ENCODE results near the gene DNAH2. TPM values are rescaled to one million over a fixed set of nuclear protein-coding genes. Genes with fewer than 3 reads are reported as not detected.

The DNAH2 gene
- total RNA-seq, 1 donor from 2014 or later: 0.29 TPM

DNA sequence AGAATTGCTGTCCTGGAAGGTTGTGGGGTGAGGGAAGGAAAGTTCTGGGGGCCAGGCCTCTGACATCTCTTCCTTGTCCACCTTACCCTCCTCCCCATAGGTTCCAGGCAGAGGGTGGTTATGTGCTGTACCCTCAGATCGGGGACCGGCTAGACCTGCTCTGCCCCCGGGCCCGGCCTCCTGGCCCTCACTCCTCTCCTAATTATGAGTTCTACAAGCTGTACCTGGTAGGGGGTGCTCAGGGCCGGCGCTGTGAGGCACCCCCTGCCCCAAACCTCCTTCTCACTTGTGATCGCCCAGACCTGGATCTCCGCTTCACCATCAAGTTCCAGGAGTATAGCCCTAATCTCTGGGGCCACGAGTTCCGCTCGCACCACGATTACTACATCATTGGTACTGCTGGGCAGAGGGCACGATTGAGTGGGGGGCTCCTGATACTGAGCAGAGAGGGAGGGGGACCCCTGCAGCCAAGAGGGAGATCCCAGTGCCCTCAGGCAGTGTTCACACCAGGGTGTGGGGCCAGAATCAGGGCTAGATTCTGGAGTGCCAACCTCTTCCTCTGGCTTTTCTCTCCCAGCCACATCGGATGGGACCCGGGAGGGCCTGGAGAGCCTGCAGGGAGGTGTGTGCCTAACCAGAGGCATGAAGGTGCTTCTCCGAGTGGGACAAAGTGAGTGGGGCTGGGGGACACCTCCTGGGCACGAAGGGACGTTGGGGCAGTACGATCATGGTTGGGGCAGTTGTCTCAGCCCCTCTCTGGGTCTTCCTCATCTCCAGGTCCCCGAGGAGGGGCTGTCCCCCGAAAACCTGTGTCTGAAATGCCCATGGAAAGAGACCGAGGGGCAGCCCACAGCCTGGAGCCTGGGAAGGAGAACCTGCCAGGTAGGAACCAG is 9.4 kb upstream of the DNAH2 start:
- Mint-ChIP-seq H3K4me1 (ENCODE audit: low read depth) (peaks cover 28% of the 10 kb centered on the region), H3K27me3 (peaks cover 19% of the 10 kb centered on the region), H3K4me3 (ENCODE audit: low read depth) (no peak overlapping the region), H3K27ac (no peak overlapping the region), H3K36me3 (ENCODE audit: insufficient read depth) (peaks cover 13% of the 10 kb centered on the region), H3K9me3 (ENCODE audit: low read depth) (no peaks in the 10 kb centered on the region)
- TF ChIP-seq, protein P1, sequence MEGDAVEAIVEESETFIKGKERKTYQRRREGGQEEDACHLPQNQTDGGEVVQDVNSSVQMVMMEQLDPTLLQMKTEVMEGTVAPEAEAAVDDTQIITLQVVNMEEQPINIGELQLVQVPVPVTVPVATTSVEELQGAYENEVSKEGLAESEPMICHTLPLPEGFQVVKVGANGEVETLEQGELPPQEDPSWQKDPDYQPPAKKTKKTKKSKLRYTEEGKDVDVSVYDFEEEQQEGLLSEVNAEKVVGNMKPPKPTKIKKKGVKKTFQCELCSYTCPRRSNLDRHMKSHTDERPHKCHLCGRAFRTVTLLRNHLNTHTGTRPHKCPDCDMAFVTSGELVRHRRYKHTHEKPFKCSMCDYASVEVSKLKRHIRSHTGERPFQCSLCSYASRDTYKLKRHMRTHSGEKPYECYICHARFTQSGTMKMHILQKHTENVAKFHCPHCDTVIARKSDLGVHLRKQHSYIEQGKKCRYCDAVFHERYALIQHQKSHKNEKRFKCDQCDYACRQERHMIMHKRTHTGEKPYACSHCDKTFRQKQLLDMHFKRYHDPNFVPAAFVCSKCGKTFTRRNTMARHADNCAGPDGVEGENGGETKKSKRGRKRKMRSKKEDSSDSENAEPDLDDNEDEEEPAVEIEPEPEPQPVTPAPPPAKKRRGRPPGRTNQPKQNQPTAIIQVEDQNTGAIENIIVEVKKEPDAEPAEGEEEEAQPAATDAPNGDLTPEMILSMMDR (IDR thresholded peaks at IDR 0.05; ENCODE audit: unreplicated experiment): no peak
- DNase-seq (ENCODE audit: low spot score, unreplicated experiment): no peak

DNA sequence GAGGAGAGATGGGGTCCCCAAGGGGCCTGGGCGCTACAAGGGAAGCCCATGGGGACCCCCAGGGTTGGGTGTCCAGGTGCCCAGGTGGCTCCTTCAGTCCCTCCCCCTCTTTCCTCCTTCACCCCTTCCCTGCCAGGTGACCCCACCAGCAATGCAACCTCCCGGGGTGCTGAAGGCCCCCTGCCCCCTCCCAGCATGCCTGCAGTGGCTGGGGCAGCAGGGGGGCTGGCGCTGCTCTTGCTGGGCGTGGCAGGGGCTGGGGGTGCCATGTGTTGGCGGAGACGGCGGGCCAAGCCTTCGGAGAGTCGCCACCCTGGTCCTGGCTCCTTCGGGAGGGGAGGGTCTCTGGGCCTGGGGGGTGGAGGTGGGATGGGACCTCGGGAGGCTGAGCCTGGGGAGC is 8.5 kb upstream of the DNAH2 start:
- TF ChIP-seq, protein P1 (IDR thresholded peaks at IDR 0.05; ENCODE audit: unreplicated experiment): no peak
- Mint-ChIP-seq H3K4me3 (ENCODE audit: low read depth) (no peak overlapping the region), H3K27ac (no peak overlapping the region), H3K36me3 (ENCODE audit: insufficient read depth) (peaks cover 13% of the 10 kb centered on the region), H3K27me3 (peaks cover 27% of the 10 kb centered on the region), H3K4me1 (ENCODE audit: low read depth) (peaks cover 21% of the 10 kb centered on the region), H3K9me3 (ENCODE audit: low read depth) (no peaks in the 10 kb centered on the region)
- no peak for DNase-seq (ENCODE audit: low spot score, unreplicated experiment)

DNA sequence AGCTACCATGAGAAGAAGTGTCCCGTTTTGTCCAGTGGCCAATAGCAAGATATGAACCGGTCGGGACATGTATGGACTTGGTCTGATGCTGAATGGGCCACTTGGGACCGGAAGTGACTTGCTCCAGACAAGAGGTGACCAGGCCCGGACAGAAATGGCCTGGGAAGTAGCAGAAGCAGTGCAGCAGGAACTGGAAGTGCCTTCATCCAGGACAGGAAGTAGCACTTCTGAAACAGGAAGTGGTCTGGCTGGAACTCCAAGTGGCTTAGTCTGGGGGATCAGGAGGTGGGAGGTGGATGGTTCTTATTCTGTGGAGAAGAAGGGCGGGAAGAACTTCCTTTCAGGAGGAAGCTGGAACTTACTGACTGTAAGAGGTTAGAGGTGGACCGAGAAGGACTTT is 7.2 kb upstream of the DNAH2 start:
- TF ChIP-seq, protein P1 (IDR thresholded peaks at IDR 0.05; ENCODE audit: unreplicated experiment): no peak
- no peak for DNase-seq (ENCODE audit: low spot score, unreplicated experiment)
- H3K4me1 Mint-ChIP-seq (ENCODE audit: low read depth): peaks cover 14% of the 10 kb centered on the region
- no peak overlapping the region for H3K27ac Mint-ChIP-seq
- peaks cover 27% of the 10 kb centered on the region for H3K27me3 Mint-ChIP-seq
- H3K4me3 Mint-ChIP-seq (ENCODE audit: low read depth): no peak overlapping the region
- H3K36me3 Mint-ChIP-seq (ENCODE audit: insufficient read depth): peaks cover 13% of the 10 kb centered on the region
- no peaks in the 10 kb centered on the region for H3K9me3 Mint-ChIP-seq (ENCODE audit: low read depth)

DNA sequence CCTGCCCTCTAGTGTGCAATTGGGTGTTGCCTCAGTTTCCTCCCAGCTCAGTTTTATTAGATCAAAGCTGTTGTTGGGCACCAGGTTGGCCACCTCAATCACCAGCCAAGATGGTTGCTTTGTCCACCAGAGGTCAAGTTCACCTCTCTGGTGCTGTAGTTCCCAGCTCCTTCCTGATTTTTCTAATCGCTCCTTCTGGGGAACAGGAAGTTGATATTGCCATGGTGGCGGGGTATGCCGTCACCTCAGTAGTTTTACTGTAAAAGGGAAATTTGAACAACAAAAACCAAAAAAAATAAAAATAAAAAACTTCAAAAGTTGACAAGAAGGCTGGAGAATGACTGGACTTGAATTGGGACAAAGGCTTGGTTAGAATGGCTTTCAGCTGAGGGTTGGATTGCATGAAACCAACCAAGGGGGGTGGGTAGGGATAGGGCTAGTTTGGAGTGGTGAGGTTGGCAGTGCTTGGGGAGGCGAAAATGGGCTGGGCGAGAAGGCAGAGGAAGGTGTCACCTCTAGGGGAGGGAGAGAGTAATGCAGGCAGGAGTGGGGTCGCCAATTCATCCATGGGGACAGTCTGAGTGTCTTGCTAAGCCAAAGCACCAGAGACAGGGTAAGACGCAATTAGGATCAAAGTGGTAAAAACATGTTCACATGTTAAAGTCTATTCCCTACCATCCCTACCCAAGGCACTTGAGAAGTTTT is 6.3 kb upstream of the DNAH2 start:
- Mint-ChIP-seq H3K4me3 (ENCODE audit: low read depth) (no peak overlapping the region), H3K27me3 (peaks cover 23% of the 10 kb centered on the region), H3K36me3 (ENCODE audit: insufficient read depth) (peaks cover 13% of the 10 kb centered on the region), H3K9me3 (ENCODE audit: low read depth) (no peaks in the 10 kb centered on the region), H3K27ac (no peak overlapping the region), H3K4me1 (ENCODE audit: low read depth) (peaks cover 14% of the 10 kb centered on the region)
- no peak for DNase-seq (ENCODE audit: low spot score, unreplicated experiment)
- TF ChIP-seq, protein P1 (IDR thresholded peaks at IDR 0.05; ENCODE audit: unreplicated experiment): peak; percentile 31

DNA sequence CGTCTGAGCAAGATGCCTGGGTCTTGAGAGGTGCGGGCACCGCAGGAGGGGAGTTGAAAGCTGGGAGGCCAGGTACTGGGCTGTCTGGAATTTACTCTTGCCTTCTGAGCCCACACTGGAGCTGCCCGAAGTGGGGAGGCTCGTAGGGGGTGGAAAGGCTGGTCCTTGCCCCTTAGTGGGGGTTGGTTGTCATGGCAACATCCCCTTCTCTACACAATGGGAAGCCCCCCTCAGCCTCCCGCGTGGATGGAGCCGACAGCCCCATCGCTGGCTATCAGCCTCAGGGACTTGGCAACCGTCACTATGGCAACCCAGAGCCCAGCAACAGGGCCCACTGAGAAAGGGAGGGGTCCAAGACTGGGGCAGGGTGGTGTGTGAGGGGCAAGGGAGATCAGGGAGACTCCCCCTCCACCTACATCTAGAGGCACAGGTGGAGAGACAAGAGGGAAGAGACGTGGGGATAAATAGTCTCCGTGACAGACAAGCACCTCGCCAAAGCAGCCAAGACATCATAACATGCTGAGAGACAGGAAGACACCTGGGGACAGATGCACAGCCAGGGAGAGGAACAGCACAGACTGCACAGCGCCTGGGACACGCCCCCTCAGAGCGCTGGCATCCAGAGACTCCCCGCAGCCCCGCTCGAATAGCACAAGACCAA is 5.3 kb upstream of the DNAH2 start:
- no peaks in the 10 kb centered on the region for H3K9me3 Mint-ChIP-seq (ENCODE audit: low read depth)
- H3K36me3 Mint-ChIP-seq (ENCODE audit: insufficient read depth): peaks cover 13% of the 10 kb centered on the region
- peaks cover 20% of the 10 kb centered on the region for H3K27me3 Mint-ChIP-seq
- TF ChIP-seq, protein P1 (IDR thresholded peaks at IDR 0.05; ENCODE audit: unreplicated experiment): no peak
- peaks cover 14% of the 10 kb centered on the region for H3K4me1 Mint-ChIP-seq (ENCODE audit: low read depth)
- DNase-seq (ENCODE audit: low spot score, unreplicated experiment): no peak
- no peak overlapping the region for H3K27ac Mint-ChIP-seq
- H3K4me3 Mint-ChIP-seq (ENCODE audit: low read depth): no peak overlapping the region

Measured in progenitor cell of endocrine pancreas (in vitro differentiated cells).